GM12891 (cell line): ENCODE results near the gene TCEAL3.

Source experiments
- PAX5 ChIP-seq: IDR thresholded peaks from 2 replicates; pipeline ENCODE4 v1.6.1; 2011; ENCODE audit warnings: low read length, moderate library complexity, mild to moderate bottlenecking; ENCODE audit not compliant: insufficient read depth, severe bottlenecking
- POLR2A ChIP-seq: IDR thresholded peaks from 2 replicates; pipeline ENCODE4 v1.6.1; 2011; ENCODE audit warnings: low read depth, low read length, control low read depth
- POLR2AphosphoS5 ChIP-seq: IDR thresholded peaks from 2 replicates; pipeline ENCODE4 v1.6.1; 2011; ENCODE audit warnings: low read depth, low read length, control low read depth
- POU2F2 ChIP-seq: IDR thresholded peaks from 2 replicates; pipeline ENCODE4 v1.6.1; 2011; ENCODE audit warnings: low read depth, mild to moderate bottlenecking, control low read depth, low read length, moderate library complexity

- TF ChIP-seq POLR2AphosphoS5 = no peak
- TF ChIP-seq PAX5 = no peak
- TF ChIP-seq POLR2A = no peak
- no peak for TF ChIP-seq POU2F2
Measured at GRCh38 chrX:103560256-103560655, 47.5 kb upstream of the TCEAL3 start.
